SHP77 treated with DMSO at 0.1 percent for 48 hours (cell line): ENCODE data around the gene BTN3A1.

Source experiments
- DNase-seq: peaks from one replicate; lab custom pipeline; 2025; lab: John Stamatoyannopoulos, UW

The BTN3A1 gene

DNA sequence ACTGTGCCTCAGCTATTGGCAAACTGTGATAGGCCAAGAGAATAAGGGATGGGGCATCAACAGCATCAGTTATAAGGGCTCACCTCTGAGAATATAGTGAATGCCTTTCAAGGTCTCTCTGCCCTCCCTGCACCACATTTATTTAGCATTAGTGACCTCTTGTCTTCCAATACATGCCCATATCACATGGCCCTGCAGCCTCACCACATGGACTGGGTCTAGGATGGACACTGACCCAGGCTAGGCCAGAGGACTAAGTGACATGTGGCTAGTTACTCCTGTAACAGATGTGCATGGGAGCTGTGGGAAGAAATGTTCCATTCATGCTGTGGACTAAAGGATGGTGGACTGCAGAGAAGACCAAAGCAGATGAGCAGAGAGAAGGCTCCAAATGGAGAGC, 22.3 kb upstream of the BTN3A1 start:
- DNase-seq = no peak

DNA sequence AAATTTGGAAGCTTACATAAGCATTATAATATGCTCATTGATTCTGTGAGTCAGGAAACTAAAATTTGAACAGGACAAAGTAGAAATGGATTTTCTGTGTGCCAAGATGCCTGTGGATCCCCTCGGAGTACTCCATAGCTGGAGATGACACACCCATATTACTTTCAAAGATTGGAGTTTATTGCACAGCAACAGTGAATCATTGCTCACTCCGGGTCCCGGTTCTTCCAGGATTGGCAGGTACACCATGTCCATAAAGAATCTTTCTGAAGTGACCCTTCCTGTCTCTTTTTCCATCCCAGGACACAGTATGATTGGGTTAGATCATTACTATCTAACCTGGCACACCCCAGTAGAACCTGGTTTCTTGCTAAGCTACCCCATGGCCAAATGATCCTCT, 21.8 kb upstream of the BTN3A1 start:
- no peak for DNase-seq

DNA sequence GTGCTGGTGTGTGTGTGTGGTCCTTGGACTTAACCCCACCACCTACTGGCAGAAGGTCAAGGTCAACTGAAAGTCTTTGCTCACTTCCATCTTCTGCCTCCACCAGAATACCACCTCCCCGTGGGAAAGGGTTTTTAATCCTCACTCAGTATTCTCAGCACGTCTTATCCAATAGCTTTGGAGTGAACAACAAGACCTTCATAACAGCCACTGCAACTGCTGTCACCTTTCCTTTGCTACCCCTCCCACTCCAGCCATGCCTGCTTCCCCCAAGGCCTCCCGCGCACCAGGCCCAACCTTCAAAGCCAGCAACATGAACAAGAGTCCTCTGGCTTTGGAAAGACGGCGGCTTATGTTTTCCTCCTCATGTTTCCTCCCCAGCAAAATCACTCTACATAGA, 20.0 kb upstream of the BTN3A1 start:
- DNase-seq = no peak

DNA sequence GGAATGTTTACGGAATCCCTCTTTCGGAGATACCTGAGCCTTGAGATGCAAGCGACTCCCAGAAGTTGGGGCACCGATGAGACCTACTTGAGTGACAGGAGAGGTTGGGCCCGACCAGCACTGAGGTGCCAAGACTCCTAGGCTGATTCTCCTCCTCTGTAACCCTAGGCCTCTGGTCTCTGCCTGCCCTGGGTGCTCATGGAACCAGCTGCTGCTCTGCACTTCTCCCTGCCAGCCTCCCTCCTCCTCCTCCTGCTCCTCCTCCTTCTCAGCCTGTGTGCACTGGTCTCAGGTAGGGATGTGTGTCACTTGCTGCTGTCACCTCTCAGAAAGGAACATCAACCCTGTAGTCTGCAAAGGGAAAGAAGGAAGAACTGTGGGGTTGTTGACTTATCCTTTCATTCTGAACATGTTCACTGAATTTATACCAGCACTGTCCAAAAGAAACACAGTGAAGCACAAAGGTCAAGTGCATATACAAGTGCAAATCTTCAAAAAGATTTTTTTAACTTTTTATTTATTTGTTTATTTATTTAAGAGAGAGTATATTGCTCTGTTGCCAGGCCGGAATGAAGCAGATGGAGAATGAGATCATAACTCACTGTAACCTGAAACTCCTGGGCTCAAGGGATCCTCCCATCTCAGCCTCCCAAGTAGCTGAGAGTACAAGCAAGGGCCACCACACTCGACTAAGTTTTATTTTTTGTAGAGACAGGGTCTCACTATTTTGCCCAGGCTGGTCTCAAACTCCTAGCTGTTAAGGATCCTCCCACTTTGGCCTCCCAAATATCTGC, 18.3 kb upstream of the BTN3A1 start:
- DNase-seq = no peak

- DNase-seq = no peak
Observed at GRCh38 chr6:26385734-26386125, 16.3 kb upstream of the BTN3A1 start.

DNA sequence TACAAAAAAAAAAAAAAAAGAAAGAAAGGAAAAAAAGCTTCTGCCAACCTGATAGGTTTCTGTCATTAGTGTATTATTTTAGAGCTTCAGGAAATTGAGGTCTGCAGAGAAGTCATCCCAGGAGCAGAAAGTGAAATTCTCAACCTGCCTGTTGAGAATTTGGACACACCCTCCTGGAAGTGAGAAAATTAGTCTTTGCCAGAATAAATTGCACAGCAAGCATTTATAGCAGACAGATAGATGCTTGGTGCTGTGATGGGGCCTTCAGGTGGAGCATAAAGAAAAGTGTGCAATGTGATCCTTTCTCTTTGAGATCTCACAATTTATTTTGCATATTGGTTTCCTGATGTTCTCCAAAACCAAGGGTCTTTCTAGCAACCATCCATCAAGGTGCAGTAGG, 14.5 kb upstream of the BTN3A1 start:
- DNase-seq = no peak

DNA sequence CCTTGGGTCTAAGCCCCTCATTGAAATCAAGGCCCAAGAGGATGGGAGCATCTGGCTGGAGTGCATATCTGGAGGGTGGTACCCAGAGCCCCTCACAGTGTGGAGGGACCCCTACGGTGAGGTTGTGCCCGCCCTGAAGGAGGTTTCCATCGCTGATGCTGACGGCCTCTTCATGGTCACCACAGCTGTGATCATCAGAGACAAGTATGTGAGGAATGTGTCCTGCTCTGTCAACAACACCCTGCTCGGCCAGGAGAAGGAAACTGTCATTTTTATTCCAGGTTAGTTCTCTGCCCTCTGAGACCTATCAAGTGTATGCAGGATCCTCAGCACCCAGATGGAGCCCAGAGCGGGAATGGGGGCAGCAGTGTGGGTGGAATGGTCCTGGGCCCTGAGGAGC, 14.1 kb upstream of the BTN3A1 start:
- DNase-seq = no peak

GRCh38 chr6:26388441-26388840, 13.6 kb upstream of the BTN3A1 start:
- DNase-seq = no peak

DNA sequence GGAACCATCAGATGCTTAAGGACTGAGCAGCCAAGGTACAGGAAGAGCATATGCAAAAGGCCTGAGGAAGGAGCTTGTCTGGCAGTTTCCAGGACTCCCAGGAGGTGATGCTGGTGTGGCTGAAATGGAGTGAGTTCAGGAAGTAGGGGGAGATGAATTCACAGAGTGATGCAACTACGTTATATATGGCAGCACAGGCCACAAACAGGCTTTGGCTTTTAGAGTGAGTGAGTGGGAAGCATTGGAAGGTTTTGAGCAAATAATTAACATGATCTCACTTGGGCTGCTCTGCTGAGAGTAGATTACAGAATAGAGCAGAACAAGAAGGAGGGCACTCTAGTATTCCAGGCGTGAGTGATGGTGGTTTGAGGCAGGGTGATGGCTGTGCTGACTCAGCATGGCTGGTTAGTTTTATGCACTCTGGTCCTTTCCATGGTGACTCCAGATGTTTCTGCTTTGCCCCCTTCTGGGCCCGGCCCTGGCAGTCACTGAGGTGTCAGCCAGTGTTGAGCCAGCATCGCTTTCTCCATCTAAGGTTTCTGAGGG, 12.7 kb upstream of the BTN3A1 start:
- no peak for DNase-seq

GRCh38 chr6:26390531-26390930, 11.5 kb upstream of the BTN3A1 start:
- DNase-seq = no peak

GRCh38 chr6:26392932-26393636, 9.0 kb upstream of the BTN3A1 start:
- DNase-seq = no peak

GRCh38 chr6:26394289-26394688, 7.8 kb upstream of the BTN3A1 start:
- no peak for DNase-seq

GRCh38 chr6:26398555-26398954, 3.5 kb upstream of the BTN3A1 start:
- no peak for DNase-seq

GRCh38 chr6:26400626-26401025, 1.4 kb upstream of the BTN3A1 start:
- no peak for DNase-seq

DNA sequence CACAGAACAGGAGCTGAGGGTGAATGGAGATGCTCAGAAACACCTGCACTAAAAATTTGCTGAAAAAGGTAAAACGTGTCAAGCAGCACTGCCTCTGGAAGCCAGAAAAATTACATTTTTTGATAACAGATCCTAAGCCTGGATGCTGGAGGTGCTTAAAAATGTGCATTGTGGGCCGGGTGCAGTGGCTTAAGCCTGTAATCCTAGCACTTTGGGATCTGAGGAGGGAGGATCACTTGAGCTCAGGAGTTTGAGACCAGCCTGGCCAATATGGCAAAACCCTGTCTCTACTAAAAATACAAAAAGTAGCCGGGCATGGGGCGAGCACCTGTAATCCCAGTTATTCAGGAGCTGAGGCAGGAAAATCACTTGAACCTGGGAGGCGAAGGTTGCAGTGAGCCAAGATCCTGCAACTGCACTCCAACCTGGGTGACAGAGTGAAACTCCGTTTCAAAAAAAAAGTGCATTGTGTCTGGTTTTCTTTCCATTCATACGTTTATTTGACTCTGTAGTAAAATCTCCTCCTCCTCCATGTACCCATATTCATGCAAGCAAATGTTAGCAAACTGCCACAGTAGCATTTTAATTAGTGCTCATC, 587 bp upstream of the BTN3A1 start:
- no peak for DNase-seq

DNA sequence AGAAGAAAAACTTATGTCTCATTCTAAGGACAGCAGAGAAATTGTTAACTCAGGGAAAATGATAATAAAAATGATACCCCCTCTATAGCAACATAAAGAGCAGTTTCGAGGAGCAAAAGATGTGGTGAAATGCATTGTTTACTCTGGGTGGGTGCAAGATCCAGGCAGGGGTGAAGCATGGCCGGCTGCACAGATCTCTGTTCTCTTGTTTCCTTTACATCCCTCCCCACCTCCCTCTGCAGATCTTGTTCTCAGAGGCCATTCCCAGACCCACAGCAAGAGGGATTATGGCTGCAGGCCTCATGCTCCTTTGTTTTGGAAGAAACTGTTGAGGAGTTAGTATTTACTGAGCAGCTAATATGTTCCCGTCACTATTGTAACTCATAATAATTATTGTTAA, 1.8 kb downstream of the BTN3A1 start:
- no peak for DNase-seq

- no peak for DNase-seq
Observed at GRCh38 chr6:26404546-26404945, 2.5 kb downstream of the BTN3A1 start.

- no peak for DNase-seq
Observed at GRCh38 chr6:26408828-26409730, 7.0 kb downstream of the BTN3A1 start.

- no peak for DNase-seq
Observed at GRCh38 chr6:26411751-26412150, 9.7 kb downstream of the BTN3A1 start.

- DNase-seq = no peak
Observed at GRCh38 chr6:26412228-26412627, 10.2 kb downstream of the BTN3A1 start.

DNA sequence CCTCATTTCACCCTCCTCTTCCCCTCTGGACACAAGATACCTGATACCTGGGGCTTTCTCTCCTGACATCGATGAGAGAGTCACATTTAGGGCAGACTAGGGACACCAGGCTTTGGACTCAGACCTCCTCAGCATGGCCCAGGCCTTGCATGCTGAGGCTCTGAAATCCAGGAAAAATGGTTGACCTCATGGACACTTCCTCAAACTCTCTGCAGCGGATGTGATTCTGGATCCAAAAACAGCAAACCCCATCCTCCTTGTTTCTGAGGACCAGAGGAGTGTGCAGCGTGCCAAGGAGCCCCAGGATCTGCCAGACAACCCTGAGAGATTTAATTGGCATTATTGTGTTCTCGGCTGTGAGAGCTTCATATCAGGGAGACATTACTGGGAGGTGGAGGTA, 10.9 kb downstream of the BTN3A1 start:
- no peak for DNase-seq

DNA sequence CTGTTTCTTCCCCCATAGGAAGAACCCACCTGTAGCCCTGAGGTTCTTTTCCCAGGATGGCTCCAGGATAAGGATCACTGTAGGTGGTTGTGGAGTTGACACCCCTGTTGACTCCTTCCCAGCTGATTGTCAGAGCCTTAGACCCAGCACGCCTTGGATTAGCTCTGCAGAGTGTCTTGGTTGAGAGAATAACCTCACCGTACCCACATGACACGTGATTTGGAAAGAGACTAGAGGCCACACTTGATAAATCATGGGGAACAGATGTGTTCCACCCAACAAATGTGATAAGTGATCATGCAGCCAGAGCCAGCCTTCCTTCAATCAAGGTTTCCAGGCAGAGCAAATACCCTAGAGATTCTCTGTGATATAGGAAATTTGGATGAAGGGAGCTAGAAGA, 12.2 kb downstream of the BTN3A1 start:
- DNase-seq = no peak
